C4-2B (cell line): ENCODE data around the gene FGF19.

ENCODE experiments used
- ZFX ChIP-seq: fragments of 450-650 bp; IDR thresholded peaks from 2 replicates; pipeline ENCODE4 v1.6.1; 2017
- TF ChIP-seq, protein P1 (sequence below): fragments of 450-650 bp; conservative IDR thresholded peaks from 2 replicates; pipeline ENCODE4 v1.5.1; 2017; ENCODE audit warnings: mild to moderate bottlenecking

DNA sequence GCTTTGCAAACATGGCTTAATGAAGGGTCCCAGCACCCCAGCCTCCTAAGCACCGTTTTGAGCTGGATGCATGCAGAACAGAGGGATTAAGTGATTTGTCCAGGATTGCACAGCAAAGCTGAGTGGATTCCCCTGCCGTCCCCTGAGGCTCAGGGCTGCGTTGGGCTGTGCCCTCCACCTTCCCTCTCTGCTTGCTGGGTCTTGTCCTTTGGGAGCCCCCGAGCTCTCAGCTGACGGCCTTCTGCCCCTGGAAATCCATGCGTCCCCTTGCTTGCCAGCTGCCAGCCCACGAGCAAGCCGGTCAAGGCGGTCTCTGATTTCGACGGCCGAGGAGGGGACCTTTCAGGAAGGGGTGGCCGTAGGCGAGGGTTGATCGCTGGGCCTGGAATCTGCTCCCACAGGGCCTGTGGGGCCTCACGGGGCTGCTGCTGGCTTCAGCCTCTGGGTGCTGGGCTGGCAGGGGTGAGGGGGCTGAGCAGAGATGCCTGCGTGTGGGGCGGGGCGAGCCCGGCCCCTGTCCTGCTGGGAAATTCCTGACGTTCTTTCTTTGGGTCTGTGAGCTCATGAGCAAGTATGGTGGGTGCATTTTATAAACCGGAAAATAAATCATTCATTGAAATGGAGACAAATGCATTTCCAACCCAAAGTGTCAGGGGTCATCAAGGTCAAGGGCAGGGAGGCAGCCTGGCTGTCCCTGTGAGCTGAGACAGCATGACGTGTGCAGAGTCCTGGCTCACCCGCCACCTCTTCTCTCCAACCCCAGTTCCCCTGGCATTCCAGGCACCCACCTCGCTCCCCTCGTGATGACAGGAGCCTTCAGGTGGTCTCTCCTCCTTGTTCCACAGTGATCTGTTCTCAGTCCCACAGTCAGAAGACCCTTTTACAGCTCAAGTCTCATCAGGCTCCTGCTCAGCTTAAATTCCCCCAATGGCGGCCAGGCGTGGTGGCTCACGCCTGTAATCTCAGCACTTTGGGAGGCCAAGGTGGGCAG lies 43.2 kb upstream of the FGF19 start:
- TF ChIP-seq ZFX, result no peak
- TF ChIP-seq, protein P1, sequence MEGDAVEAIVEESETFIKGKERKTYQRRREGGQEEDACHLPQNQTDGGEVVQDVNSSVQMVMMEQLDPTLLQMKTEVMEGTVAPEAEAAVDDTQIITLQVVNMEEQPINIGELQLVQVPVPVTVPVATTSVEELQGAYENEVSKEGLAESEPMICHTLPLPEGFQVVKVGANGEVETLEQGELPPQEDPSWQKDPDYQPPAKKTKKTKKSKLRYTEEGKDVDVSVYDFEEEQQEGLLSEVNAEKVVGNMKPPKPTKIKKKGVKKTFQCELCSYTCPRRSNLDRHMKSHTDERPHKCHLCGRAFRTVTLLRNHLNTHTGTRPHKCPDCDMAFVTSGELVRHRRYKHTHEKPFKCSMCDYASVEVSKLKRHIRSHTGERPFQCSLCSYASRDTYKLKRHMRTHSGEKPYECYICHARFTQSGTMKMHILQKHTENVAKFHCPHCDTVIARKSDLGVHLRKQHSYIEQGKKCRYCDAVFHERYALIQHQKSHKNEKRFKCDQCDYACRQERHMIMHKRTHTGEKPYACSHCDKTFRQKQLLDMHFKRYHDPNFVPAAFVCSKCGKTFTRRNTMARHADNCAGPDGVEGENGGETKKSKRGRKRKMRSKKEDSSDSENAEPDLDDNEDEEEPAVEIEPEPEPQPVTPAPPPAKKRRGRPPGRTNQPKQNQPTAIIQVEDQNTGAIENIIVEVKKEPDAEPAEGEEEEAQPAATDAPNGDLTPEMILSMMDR, result no peak
